ENCODE measurements around the gene MLLT10.

DNA sequence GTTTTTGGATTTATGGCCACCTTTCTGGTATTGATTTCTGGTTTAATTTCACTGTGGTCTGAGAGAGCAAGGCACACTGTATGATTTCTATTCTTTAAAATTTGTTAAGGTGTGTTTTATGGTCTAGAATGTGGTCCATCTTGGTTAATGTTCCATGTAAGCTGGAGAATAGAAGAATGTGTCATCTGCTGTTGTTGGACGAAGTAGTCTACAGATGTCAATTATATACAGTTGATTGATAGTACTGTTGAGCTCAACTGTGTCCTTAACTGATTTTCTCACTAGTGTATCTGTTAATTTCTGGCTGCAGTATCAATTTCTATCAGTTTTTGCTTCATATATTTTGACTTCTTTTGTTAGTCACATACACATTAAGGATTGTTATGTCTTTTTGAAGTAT is 127.1 kb downstream of the MLLT10 start:
- TF ChIP-seq, protein P1, sequence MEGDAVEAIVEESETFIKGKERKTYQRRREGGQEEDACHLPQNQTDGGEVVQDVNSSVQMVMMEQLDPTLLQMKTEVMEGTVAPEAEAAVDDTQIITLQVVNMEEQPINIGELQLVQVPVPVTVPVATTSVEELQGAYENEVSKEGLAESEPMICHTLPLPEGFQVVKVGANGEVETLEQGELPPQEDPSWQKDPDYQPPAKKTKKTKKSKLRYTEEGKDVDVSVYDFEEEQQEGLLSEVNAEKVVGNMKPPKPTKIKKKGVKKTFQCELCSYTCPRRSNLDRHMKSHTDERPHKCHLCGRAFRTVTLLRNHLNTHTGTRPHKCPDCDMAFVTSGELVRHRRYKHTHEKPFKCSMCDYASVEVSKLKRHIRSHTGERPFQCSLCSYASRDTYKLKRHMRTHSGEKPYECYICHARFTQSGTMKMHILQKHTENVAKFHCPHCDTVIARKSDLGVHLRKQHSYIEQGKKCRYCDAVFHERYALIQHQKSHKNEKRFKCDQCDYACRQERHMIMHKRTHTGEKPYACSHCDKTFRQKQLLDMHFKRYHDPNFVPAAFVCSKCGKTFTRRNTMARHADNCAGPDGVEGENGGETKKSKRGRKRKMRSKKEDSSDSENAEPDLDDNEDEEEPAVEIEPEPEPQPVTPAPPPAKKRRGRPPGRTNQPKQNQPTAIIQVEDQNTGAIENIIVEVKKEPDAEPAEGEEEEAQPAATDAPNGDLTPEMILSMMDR (conservative IDR thresholded peaks at IDR 0.05; ENCODE audit: low read depth, low read length) = no peak
- no peak for TF ChIP-seq EZH2 (IDR thresholded peaks at IDR 0.05; ENCODE audit: borderline replicate concordance, low read depth, low read length, poor library complexity, severe bottlenecking)
